HG02571 (cell line): ENCODE results near the gene OCA2.

Source experiments
- ATAC-seq: cut with Tn5 transposase; IDR thresholded peaks from one replicate; pipeline ENCODE4 v1.9.1; 2021; ENCODE audit warnings: mild to moderate bottlenecking, moderate library complexity; ENCODE audit not compliant: unreplicated experiment

The OCA2 gene

GRCh38 chr15:28082891-28083684 lies 16.0 kb downstream of the OCA2 start:
- no peak for ATAC-seq

DNA sequence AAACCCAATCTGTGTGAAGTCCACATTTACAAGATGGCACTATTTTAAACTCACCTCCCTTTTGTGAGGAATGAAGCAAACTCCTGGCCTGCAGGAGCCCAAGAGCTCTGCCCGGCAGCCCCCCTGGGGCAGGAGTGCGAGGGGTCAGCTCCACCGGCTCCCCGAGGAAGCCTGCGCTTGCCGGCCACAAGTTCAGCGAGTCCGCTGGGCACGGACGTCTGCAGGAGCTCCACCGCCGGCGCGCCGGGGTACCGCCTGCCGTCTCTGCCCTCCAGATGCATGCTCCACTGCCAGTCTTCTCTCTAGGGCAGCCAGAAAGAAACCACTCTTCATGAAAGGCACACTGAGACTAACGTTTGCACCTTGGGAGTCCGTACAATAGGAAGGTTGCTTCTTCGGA lies 17.5 kb downstream of the OCA2 start:
- ATAC-seq: no peak

GRCh38 chr15:28080386-28080785 lies 18.7 kb downstream of the OCA2 start:
- no peak for ATAC-seq

DNA sequence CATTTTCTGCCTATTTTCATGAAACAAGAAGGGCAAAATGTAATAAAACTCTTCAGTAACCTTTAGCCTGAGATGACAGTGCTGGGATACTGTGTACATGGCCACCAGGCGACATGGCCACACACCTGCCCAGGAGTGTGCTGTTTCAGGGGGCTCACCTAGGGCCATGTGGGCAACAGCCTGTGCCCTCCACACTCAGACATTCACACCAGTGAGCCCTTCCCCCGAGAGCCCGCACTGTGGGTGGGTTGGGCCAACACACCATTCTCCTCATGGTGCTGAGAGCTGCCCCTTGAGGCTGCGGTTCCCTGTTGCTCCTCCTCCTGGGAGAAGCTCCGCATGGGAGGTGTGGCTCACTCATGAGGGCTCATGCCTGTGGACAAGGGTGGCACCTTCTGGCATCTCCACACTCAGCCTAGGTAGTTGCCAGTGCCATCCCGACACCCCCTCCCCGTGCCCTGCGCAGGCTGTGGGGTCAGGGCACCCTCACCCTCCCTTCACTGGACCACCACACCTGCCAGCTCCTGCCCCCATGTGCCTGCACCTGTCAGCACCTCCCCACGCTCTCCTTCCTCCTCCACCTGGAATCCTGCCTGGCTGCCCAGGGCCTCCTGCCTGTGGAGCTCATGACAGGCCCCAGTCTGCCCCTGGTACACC lies 19.7 kb downstream of the OCA2 start:
- no peak for ATAC-seq

DNA sequence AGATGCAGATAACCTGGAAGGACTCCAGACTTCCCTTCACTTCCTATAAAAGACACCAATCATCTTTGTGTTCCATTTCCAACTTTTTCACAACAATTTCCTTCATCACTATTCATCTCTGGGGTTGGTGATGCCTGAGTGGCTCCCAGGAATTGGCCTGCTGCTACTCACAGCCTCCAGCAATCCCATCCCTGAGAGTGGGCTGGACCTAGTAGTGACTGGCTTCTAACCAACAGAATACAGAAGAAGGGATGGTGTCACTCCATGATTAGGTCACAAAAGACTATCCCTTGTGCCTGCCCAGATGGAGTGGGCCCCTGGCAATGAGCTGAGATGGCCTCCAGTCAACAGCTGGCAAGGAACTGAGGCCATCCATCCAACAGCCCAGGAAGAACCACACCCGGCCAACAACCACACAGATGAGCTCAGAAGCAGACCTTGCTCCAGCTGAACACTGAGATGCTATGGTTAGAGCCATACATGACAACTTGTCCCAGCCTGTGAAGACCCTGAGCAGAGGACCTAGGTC lies 20.9 kb downstream of the OCA2 start:
- ATAC-seq: no peak

GRCh38 chr15:28075573-28075972 lies 23.5 kb downstream of the OCA2 start:
- ATAC-seq: no peak

DNA sequence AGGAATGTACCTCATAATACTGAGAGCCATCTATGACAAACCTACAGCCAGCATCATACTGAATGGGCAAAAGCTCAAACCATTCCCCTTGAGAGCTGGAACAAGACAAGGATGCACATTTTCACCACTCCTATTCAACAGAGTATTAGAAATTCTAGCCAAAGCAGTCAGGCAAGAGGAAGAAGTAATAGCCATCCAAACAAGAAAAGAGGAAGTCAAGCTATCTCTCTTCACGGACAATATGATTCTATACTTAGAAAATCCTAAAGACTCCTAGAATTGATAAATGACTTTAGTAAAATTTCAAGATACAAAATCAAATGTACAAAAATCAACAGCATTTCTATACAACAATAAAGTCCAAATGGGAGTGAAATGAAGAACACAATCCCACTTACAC lies 30.2 kb downstream of the OCA2 start:
- ATAC-seq: no peak

- ATAC-seq: no peak
Measured at GRCh38 chr15:28066231-28066630, 32.9 kb downstream of the OCA2 start.

GRCh38 chr15:28060005-28060404 lies 39.1 kb downstream of the OCA2 start:
- no peak for ATAC-seq

DNA sequence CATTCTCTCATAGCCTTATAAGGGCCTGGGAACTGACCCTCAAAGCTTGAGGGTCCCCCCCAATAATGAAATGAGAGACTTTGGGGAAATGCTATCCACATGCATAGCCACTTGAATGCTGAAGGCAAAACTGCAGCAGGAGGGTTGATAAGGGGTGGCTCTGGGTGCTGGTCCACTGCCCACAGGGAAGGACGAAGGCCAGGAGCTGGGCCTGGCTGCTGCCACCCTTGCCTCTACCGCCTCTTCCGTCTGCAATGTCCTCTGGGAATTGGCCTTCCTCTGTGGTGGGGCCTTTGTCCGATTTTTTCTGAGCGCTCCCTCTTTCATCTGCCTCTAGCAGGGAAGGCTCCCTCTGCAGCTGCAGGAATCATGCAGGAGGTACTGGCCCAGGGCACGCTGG lies 41.0 kb downstream of the OCA2 start:
- no peak for ATAC-seq

GRCh38 chr15:28051955-28052633 lies 47.0 kb downstream of the OCA2 start:
- no peak for ATAC-seq

DNA sequence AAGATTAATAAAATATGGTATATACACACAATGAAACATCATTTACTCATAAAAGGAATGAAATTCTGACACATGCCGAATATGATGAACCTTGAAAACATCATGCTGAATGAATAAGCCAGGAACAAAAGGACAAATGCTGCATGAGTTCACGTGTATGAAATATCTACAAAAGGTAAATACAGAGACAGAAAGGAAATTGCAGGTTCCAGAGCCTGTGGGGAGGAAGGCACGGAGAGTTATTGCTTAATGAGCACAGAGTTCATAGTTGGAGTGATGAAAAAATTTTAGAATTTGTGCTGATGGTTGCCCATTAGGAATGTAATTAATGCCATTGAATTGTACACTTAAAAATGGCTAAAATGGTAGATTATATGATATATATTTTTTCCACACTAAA lies 49.5 kb downstream of the OCA2 start:
- no peak for ATAC-seq

GRCh38 chr15:28047277-28047676 lies 51.8 kb downstream of the OCA2 start:
- ATAC-seq: no peak

DNA sequence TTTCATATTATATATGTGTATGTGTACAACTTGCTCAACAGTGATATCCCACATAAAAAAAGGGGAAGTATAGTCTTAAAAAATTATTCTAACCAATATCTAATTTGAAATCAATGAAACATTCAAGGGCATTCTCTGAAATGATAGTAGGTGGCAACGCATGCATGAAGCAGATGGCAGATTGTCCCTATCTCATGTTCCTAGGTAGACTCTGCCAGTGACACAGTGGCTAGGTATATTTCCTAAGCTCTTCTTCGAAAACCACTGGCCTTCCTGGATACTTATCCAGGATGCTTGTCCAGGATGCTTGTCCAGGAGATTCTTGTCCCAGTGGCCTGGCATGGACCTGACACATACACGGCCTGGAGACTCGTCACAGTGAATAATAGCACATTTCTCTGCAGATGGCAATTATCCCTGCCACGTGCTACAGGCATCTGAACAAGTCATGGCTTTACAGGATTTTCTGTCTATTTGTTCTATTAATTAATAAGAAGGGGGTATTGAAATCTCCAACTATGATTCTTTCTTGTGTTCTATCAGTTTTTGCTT lies 54.9 kb downstream of the OCA2 start:
- no peak for ATAC-seq

DNA sequence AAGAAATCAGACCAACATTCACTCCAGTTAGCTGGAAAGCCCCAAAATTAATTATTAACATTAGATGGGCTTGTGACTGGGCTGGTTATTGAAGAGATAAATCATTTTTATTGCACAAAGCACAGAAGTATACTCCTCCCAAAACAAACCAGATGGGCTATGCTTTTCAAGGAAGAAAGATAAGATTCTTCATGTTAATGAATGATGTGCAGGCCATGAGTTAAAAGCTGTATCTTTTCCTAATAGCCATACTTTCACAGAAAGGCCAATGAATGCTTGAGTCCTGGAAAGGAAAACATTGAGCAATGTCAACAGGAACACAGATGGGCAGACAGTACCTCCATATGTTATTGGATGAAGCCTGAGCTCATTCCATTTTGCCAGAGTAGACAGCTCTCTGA lies 55.4 kb downstream of the OCA2 start:
- ATAC-seq: no peak

- no peak for ATAC-seq
Measured at GRCh38 chr15:28037969-28038590, 61.0 kb downstream of the OCA2 start.

GRCh38 chr15:28033443-28033842 lies 65.7 kb downstream of the OCA2 start:
- no peak for ATAC-seq

- ATAC-seq: no peak
Measured at GRCh38 chr15:28030801-28031200, 68.3 kb downstream of the OCA2 start.

GRCh38 chr15:28027714-28028076 lies 71.4 kb downstream of the OCA2 start:
- no peak for ATAC-seq

DNA sequence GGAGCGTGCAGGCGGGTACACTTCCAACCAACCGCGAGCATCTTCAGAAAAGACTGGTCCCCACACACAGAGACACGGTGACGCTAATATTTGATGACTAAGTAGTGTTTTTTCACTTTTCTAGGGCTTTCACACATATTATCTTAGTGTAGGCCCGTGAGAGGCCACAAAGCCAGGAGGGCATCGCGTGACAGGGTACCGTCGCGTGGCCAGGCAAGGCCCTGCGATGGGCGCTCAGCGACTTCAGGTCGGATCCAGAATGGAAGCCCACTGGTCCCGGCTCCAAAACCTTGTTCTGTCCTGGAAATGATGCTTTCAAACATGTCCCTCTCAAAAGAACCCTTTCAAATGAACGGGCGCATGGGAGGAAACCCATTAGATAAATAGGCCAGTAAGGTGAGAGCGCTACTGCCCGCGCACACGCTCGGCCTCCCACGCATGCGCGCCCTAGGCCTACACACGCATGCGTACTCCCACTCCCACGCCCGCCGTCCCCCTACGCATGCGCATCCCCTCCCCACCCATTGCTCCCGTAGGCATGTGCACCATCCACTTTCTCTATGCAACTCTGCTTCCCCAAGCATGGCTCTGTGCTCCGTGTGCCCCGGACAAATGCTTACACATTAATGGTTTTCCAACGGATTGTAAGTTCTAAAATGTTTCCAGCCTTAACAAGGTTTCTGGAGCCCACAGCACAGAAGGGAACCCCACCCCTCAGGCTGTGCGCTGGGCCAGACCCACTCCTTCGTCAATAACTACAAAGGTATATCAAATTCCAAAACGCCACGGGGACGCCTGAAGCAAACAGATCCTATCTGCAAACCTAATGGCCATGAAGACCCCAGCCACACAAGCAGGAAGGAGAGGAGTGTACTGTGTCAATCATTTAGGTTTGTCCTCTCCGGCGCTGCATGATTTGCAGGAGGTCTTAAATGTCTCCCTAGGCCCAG lies 72.1 kb downstream of the OCA2 start:
- ATAC-seq: no peak
